Mesenteric fat pad (tissue), 1 donor: ENCODE measurements around the gene TMEM41B. TPM values are rescaled to one million over a fixed set of nuclear protein-coding genes. Genes with fewer than 3 reads are reported as not detected.
"Not testable (repeated sequence)": the region's sequence is repeated elsewhere in the genome, so short reads cannot be mapped to it uniquely, and the experiment has no call there.

ENCODE experiments used
- DNase-seq: peaks from one replicate; pipeline ENCODE4 v3.0.0-alpha.2; 2020; ENCODE audit warnings: low spot score
- long read RNA-seq: library from polyadenylated mRNA; unstranded; transcript quantifications from one replicate; pipeline ENCODE4 v2.0.0, GENCODE V29; 2020
- total RNA-seq: library from RNA; stranded (reverse); fragmentation: NEBNext Ultra II Directional; extraction: Animal tissue kit (Norgen Biotek cat#: 25700); gene quantifications from one replicate; pipeline ENCODE4 v1.2.1, GENCODE V29; 2021
- donor health status: DM: yes; HTN: yes; CAD: no.

Gene TMEM41B, protein sequence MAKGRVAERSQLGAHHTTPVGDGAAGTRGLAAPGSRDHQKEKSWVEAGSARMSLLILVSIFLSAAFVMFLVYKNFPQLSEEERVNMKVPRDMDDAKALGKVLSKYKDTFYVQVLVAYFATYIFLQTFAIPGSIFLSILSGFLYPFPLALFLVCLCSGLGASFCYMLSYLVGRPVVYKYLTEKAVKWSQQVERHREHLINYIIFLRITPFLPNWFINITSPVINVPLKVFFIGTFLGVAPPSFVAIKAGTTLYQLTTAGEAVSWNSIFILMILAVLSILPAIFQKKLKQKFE
- total RNA-seq: 17.3 TPM
- long read RNA-seq, partial matches to known transcripts: 0 of 11 reads
- long read RNA-seq, other reads (novel, unspliced or antisense): 5 of 11 reads

- DNase-seq: peak; percentile 100
Observed at GRCh38 chr11:9314291-9315077, at the start of gene TMEM41B. TSS of gene TMEM41B (minus strand) at chr11:9314593. CDS start at chr11:9314441, 152 bp downstream.

DNA sequence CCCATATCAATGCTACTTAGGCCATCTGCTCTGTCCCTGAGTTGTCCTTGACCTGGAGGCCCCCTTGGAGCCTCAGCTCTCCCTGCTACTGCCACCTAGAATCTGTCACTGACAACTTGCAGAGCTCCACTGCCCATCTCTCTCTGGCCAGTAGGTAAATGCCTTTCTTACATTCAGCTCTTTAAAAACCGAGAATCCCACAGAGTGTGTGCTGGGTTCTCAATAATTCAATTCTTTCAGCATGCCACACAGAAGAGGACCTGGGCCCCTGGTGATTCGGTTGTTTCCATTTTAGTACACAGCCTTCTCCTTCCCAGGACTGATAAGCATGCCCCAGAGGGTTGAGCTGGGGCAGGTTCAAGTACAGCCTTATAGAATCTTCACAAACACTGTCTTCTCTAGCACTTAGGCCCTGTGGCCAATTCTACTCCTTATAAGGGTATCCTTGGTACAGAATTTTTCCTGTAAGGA is 48.0 kb upstream of the TMEM41B start:
- no peak for DNase-seq

GRCh38 chr11:9360862-9361622 is 46.6 kb upstream of the TMEM41B start:
- not testable (repeated sequence) for DNase-seq

DNA sequence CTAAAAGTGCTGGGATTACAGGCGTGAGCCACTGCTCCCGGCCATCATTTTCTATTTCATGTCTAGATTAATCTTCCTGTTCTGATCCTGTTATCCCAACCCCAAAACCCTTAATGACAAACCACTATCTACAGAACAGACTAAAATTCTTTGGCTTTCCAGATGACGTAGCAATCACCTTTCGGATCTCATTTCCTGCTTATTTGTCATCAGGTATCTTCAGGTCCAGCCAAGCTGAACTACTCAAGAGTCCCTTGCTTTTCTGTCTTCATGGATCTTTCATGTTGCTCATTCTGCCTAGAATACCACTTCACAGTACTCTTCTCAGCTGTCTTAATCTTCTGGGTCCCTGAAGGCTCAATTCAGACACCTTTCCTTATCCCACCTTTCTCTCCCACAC is 42.6 kb upstream of the TMEM41B start:
- DNase-seq: no peak

- DNase-seq: no peak
Observed at GRCh38 chr11:9351321-9351881, 37.0 kb upstream of the TMEM41B start.

DNA sequence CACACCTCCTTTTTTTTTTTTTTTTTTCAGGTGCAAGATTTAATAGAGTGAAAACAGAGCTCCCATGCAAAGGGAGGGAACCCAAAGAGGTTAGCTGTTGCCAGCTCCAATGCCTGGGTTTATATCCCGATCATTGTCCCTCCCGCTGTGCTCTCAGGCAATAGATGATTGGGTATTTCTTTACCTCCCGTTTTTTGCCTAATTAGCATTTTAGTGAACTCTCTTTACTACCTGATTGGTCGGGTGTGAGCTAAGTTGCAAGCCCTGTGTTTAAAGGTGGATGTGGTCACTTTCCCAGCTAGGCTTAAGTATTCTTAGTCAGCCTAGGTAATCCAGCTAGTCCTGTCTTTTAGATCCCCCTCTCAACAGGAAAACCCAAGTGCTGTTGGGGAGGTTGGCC is 33.4 kb upstream of the TMEM41B start:
- DNase-seq: not testable (repeated sequence)

DNA sequence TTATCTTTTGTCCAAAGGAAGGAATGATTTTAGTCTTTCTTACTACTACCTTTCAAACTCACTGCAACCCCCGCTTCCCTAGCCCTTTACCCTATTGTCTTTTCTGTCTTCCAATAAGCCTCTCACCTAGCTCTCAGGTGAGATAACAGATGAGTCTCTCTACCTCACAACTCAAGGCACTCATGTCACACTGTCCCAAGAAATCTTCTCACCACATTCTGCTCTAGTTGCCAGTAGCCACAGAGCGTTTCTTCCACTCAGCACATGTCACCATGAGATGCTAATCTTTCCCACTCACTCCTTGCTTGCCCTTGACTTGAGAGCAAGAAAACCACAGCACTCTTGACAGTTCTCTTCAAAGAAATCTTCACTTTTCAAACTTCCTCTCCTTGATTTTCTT is 32.7 kb upstream of the TMEM41B start:
- DNase-seq: no peak

GRCh38 chr11:9344061-9344680 is 29.8 kb upstream of the TMEM41B start:
- no peak for DNase-seq

DNA sequence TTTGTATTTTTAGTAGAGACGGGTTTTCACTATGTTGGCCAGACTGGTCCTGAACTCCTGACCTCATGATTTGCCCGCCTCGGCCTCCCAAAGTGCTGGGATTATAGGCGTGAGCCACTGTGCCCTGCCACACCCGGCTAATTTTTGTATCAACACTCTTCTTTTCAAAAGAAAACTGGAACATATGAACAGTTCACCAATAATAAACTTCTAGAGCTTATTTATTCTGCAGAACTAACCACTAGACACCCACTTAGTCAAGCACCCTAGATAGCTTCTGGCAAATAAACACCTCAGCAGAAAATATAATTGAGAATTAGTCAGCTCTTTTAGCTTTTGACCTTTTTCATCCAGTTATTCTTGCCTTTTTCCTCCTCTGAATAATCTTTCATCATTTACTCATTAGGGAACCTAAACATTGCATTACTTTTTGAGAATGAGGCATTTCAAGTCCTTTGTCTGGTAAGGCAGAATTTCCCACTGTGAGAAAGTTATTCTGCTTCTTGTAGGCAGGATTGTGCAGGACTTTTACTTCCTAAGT is 27.3 kb upstream of the TMEM41B start:
- DNase-seq: no peak

- DNase-seq: no peak
Observed at GRCh38 chr11:9332655-9333054, 18.3 kb upstream of the TMEM41B start.

DNA sequence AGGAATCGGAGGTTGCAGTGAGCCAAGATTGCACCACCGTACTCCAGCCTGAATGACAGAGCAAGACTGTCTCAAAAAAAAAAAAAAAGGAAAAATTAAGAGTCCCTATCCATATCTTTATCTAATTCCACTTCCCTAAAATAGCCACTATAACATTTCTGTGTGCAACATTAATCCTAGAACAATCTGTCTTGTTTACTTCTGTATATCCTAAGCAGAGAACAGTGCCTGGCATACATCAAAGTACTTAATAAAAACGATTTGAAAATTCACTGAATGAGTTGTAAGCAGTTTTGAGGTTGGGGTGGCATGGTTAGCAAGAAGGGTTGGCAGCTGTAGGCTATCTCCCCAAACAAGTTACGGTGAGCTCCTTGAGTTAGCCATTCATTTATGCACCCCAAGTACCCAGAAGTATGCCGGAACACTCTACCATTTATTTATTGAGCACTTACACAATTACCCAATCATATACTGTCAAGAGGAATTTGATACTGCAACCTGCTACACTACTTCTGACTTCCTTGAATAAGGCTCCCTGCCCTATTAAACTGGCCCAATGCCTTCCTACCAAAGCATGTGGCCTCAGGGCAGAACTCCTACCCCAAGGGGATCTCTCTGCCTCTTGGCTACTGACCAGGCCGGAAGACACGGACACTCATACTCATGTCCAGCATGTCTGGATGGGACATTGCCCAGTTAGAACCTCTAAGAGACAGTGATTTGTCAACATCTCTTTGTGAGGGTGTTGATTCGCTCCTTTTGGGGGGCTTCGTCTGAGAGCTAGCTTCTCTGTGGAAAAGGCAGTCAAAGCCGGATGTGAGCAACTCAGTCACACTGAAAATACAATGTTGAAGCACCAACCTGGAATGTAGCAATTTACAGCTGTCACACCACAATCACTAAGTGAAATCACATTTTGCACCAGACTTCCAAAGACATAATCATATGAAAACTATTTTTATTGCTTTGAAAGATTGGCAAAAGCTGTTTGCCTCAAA is 16.3 kb upstream of the TMEM41B start:
- no peak for DNase-seq

DNA sequence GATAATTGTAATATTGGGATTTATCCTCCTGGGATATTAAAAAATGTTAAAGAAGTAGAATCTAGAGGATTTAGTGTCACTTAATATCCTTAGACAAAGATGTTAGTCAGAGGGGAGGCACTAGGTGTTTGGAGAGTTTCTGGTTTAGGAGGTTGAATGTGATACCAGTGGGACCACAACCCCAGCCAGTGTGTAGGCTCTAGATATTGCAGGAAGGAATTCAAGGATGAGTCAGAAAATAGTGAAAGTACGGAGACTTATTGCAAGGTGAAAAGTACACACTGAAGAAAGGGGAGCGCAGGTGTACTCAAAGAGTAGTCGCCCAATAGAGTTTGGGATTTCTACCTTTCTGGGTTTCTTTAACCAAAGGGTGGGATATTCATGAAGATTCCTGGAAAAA is 5.7 kb upstream of the TMEM41B start:
- no peak for DNase-seq

- not testable (repeated sequence) for DNase-seq
Observed at GRCh38 chr11:9319377-9320001, 5.1 kb upstream of the TMEM41B start.

- DNase-seq: not testable (repeated sequence)
Observed at GRCh38 chr11:9318442-9319376, 4.3 kb upstream of the TMEM41B start.

DNA sequence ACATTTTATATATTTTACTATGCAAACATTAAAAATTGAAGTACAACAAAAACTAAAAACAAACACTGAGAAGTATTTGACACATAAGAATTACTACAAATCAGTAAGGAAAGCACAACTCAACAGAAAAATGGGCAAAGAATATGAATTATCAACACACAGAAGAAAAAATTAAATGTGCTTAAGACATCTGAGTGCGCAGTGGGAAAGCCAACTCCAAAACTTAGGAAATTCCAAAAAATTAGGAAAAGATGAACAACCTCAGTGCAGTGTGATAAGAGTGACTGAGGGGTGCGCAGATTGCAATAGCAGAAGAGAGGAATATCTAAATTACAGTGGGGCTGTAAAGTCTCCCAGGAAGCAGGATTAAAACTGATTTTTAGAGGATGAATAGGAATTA is 1.9 kb upstream of the TMEM41B start:
- DNase-seq: no peak

DNA sequence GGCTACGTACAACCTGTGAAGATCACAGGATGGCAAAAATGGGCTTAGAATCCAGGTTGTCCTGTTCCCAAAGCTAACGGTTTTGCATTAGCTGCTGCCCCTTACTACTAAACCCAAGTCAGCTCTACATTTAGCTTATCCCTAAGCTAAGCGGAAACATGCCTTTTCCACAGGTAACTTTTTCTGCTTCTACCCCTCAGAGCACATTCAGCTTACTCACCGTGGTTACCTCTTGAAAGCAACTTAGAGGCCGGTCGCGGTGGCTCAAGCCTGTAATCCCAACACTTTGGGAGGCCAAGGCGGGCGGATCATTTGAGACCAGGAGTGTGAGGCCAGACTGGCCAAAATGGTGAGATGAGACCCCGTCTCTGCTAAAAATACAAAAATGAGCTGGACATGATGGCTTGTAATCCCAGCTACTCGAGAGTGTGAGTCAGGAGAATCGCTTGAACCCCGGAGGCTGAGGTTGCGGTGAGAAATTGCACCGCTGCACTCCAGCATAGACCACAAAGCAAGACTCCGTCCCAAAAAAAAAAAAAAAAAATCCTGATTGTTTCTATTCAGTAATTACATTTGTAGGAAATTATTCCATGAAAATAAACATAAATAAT is 790 bp upstream of the TMEM41B start:
- no peak for DNase-seq

- DNase-seq: no peak
Observed at GRCh38 chr11:9313648-9314290, 624 bp downstream of the TMEM41B start.
